ENCODE data around the gene PRSS33.

PRSS33 gene

DNA sequence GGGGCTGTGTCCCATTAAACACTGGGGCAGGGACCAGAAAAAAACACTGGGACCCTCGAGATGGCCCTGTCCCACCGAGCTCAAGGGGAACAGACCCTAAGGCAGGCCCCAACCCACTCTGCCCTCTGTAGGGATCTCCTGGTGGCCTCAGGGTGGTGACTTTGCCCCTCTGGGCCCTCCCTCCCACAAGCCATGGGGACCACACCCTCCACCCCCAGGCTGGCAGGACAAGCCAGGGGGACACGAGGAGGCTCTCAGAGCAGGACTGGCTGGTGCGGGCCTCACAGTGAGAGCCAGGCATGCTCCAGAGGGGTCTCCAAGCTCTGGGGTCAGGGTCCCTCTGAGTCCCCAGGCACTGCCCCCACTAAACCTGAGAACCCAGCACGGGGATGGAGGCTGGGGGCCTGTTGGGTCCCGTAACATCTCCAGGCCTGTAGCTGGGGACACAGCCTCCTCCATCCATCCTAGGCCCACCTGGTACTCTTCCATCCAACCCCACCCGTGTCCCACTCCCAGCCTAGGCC is 49.4 kb downstream of the PRSS33 start:
- DNase-seq: no peak

DNA sequence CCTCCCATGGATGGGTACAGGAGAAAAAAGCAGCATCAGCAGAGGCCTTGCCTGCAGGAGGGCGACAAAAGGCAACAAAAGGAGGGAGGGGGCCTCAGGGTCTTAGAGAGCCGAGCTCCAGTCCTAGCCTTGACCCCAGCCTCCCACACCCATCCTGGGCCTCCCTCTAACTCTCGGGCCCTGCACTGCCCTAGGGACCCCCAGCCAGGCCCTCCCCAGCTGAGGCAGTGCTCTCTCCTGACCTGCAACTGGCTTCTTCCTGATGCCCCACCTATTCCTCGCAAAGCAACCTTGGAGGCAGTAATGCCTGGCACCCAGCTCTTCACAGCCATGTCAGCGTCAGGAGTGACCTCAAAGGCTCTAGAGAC is 50.1 kb downstream of the PRSS33 start:
- no peak for DNase-seq

DNA sequence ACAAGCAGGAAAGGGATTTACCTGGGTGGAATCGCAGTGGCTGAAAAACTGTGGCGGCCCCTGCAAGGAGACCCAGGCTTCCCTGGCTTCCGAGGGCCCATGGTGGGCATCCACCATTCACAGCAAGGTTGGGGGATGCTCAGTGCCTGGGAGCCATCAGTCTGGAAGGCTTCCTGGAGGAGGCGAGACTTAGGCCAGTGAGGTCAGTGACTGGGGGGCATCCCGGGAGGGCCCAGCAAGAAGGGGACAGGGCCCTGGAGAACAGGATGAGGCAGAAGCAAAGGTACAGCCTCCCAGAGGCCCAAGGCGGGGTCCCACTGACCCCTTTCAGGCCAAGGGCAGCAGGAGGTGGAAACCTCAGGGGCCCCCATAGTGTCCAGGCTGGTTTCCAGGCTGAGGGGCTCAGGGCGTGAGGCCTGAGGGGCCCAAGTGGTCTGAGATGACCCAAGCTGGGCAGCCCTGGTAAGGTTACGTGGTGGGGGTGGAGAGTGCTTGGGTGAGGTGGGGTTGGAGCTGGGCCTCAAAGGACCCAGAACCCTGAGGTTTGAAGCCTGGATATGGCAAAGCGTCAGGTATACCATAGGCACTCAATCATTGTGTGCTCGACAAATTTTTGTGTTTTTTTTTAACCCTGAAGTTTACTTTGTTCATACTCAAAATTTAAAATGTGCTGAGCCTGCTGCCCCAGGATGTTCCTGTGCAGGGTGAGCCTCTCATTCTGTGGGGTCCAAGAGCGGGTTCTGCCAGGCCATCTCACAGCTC is 50.7 kb downstream of the PRSS33 start:
- DNase-seq: no peak

DNA sequence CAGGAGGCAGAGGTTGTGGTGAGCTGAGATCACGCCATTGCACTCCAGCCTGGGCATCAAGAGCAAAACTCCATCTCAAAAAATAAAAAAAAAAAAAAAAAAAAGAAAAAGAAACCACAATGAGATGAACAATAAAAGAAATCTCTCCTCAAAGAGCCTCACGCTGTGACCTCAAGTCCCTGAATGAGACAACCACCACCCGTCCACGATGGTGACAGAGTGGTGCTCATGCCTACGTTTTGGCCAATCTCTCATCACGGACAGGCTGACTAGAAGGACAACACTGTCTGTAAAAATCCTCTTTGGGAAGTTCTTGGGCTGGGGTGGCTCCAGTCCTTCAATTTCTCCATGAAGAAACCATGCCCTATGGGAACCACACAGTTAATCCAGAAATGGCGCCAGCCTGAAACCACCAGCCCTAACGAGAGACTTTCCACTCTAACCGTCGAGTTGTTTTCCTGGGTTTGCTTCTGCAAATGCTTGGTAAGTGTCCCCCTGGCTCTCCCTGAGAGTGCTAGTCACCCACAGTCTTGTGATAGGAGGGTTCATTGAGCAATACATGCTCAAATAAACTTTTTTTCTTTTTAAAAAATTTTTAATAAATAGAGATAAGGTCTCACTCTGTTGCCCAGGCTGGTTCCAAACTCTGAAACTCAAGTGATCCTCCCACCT is 52.4 kb downstream of the PRSS33 start:
- DNase-seq: no peak
